WTC11 (cell line): ENCODE data around the gene P2RY12. TPM values are rescaled to one million over a fixed set of nuclear protein-coding genes. Genes with fewer than 3 reads are reported as not detected.
A peak's percentile ranks its signal among the peaks of the same experiment; 100 is the strongest.

ENCODE experiments used
- ATAC-seq: fragments of 200-7000 bp; cut with Tn5 transposase; 2 replicates; pipeline ENCODE4 v1.10.0; 2021; ENCODE audit warnings: mild to moderate bottlenecking, moderate library complexity
- CTCF ChIA-PET: fragments of 300-600 bp; sonication (Branson Sonifier 250); formaldehyde crosslinking; loops from one replicate; lab custom pipeline; 2021; ENCODE audit warnings: antibody characterized with exemption; lab: Charles Lee
- POLR2A ChIA-PET: fragments of 350-600 bp; sonication (Branson Sonifier 250); formaldehyde crosslinking; loops from one replicate; lab custom pipeline; 2021; ENCODE audit warnings: antibody characterized with exemption; lab: Charles Lee
- DNase-seq: peaks from one replicate; pipeline ENCODE4 v3.0.0; 2021; ENCODE audit warnings: low spot score
- H3K27ac Mint-ChIP-seq: 2 replicates; pipeline ENCODE4 v1.8.0; 2021; ENCODE audit warnings: mixed read lengths
- H3K27me3 Mint-ChIP-seq: 2 replicates; pipeline ENCODE4 v1.8.0; 2021; ENCODE audit warnings: low read depth, mild to moderate bottlenecking, moderate library complexity, mixed read lengths
- H3K36me3 Mint-ChIP-seq: 2 replicates; pipeline ENCODE4 v1.8.0; 2021; ENCODE audit warnings: mixed read lengths
- H3K4me1 Mint-ChIP-seq: 2 replicates; pipeline ENCODE4 v1.8.0; 2022; ENCODE audit warnings: mixed read lengths
- H3K4me3 Mint-ChIP-seq: 2 replicates; pipeline ENCODE4 v1.8.0; 2021; ENCODE audit warnings: mild to moderate bottlenecking, moderate library complexity, mixed read lengths
- H3K9me3 Mint-ChIP-seq: 2 replicates; pipeline ENCODE4 v1.8.0; 2021; ENCODE audit warnings: mixed read lengths
- CBFB ChIP-seq: sonication (generic); formaldehyde crosslinking; IDR thresholded peaks from 2 replicates; pipeline ENCODE4 v1.8.1; 2022; ENCODE audit warnings: mild to moderate bottlenecking, low read depth, missing genetic modification reagents
- GTF2I ChIP-seq: fragments of 250-450 bp; sonication (Bioruptor Pico); conservative IDR thresholded peaks from 2 replicates; pipeline ENCODE4 v1.4.0; 2021; ENCODE audit warnings: mild to moderate bottlenecking
- NFYB ChIP-seq: sonication (generic); formaldehyde crosslinking; conservative IDR thresholded peaks from 2 replicates; pipeline ENCODE4 v1.8.0; 2022; ENCODE audit warnings: low read depth, missing genetic modification reagents
- SMAD4 ChIP-seq: sonication (generic); formaldehyde crosslinking; IDR thresholded peaks from 2 replicates; pipeline ENCODE4 v1.8.0; 2022; ENCODE audit warnings: mild to moderate bottlenecking, missing genetic modification reagents
- SP1 ChIP-seq: sonication (generic); formaldehyde crosslinking; conservative IDR thresholded peaks from 2 replicates; pipeline ENCODE4 v1.8.1; 2022; ENCODE audit warnings: missing genetic modification reagents
- TCF7 ChIP-seq: sonication (generic); formaldehyde crosslinking; IDR thresholded peaks from 2 replicates; pipeline ENCODE4 v1.8.0; 2022; ENCODE audit warnings: mild to moderate bottlenecking, low read depth, missing genetic modification reagents, moderate library complexity
- TEAD1 ChIP-seq: sonication (generic); formaldehyde crosslinking; IDR thresholded peaks from 2 replicates; pipeline ENCODE4 v1.8.0; 2022; ENCODE audit warnings: mild to moderate bottlenecking, missing genetic modification reagents
- ZNF219 ChIP-seq: sonication (generic); formaldehyde crosslinking; IDR thresholded peaks from 2 replicates; pipeline ENCODE4 v1.8.0; 2023; ENCODE audit warnings: missing genetic modification reagents, mild to moderate bottlenecking, borderline replicate concordance
- total RNA-seq: library from RNA; stranded (reverse); gene quantifications from 3 replicates; pipeline ENCODE4 v1.2.3, GENCODE V29; 2021
- TF ChIP-seq, protein P1 (sequence below): sonication (generic); formaldehyde crosslinking; IDR thresholded peaks from 2 replicates; pipeline ENCODE4 v1.8.0; 2023; ENCODE audit warnings: missing genetic modification reagents, mild to moderate bottlenecking, borderline replicate concordance
- TF ChIP-seq, protein P2 (sequence below): fragments of 250-450 bp; sonication (Bioruptor Pico); IDR thresholded peaks from 2 replicates; pipeline ENCODE4 v1.9.0; 2021; ENCODE audit warnings: moderate library complexity, mild to moderate bottlenecking, inconsistent platforms, borderline replicate concordance
- TF ChIP-seq, protein P3 (sequence below): sonication (generic); formaldehyde crosslinking; IDR thresholded peaks from 2 replicates; pipeline ENCODE4 v1.8.0; 2022; ENCODE audit warnings: missing genetic modification reagents
- TF ChIP-seq, protein P4 (sequence below): fragments of 250-450 bp; sonication (Bioruptor Pico); IDR thresholded peaks from 2 replicates; pipeline ENCODE4 v2.1.2; 2022; ENCODE audit warnings: mild to moderate bottlenecking, moderate library complexity
- TF ChIP-seq, protein P5 (sequence below): fragments of 250-450 bp; sonication (Bioruptor Pico); IDR thresholded peaks from 2 replicates; pipeline ENCODE4 v1.8.0; 2021; ENCODE audit warnings: mild to moderate bottlenecking
- TF ChIP-seq, protein P6 (sequence below): sonication (generic); formaldehyde crosslinking; IDR thresholded peaks from 2 replicates; pipeline ENCODE4 v1.8.1; 2022; ENCODE audit warnings: low read depth, missing genetic modification reagents, borderline replicate concordance
- TF ChIP-seq, protein P7 (sequence below): sonication (generic); formaldehyde crosslinking; IDR thresholded peaks from 2 replicates; pipeline ENCODE4 v1.8.1; 2022; ENCODE audit warnings: mild to moderate bottlenecking, missing genetic modification reagents, moderate library complexity, borderline replicate concordance

Gene P2RY12
- total RNA-seq, 1 experiment from 2014 or later, result not detected

DNA sequence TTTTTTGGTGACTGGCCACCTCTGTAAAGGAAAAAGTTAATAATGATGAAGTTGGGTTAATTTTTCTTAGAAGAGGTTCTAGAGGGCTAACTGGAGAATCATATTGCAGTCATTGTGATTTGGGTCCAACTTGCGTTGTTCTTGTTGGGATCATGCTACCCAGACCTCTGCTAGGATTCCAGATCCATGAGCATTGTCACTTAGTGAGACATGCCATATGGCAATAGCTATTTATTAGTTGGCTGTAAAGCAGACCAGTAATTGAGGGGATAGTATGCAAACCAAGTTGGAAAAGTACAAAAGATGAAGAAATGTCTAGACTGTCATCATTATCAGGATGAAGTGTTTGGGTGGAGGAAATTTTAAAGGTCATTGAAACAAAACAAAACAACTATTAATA, 30.7 kb upstream of the P2RY12 start:
- H3K27me3 Mint-ChIP-seq, result no peaks in the 10 kb centered on the region
- H3K9me3 Mint-ChIP-seq, result no peaks in the 10 kb centered on the region
- H3K36me3 Mint-ChIP-seq, result peaks cover 20% of the 10 kb centered on the region
- no peak overlapping the region for H3K27ac Mint-ChIP-seq
- TF ChIP-seq, protein P1, sequence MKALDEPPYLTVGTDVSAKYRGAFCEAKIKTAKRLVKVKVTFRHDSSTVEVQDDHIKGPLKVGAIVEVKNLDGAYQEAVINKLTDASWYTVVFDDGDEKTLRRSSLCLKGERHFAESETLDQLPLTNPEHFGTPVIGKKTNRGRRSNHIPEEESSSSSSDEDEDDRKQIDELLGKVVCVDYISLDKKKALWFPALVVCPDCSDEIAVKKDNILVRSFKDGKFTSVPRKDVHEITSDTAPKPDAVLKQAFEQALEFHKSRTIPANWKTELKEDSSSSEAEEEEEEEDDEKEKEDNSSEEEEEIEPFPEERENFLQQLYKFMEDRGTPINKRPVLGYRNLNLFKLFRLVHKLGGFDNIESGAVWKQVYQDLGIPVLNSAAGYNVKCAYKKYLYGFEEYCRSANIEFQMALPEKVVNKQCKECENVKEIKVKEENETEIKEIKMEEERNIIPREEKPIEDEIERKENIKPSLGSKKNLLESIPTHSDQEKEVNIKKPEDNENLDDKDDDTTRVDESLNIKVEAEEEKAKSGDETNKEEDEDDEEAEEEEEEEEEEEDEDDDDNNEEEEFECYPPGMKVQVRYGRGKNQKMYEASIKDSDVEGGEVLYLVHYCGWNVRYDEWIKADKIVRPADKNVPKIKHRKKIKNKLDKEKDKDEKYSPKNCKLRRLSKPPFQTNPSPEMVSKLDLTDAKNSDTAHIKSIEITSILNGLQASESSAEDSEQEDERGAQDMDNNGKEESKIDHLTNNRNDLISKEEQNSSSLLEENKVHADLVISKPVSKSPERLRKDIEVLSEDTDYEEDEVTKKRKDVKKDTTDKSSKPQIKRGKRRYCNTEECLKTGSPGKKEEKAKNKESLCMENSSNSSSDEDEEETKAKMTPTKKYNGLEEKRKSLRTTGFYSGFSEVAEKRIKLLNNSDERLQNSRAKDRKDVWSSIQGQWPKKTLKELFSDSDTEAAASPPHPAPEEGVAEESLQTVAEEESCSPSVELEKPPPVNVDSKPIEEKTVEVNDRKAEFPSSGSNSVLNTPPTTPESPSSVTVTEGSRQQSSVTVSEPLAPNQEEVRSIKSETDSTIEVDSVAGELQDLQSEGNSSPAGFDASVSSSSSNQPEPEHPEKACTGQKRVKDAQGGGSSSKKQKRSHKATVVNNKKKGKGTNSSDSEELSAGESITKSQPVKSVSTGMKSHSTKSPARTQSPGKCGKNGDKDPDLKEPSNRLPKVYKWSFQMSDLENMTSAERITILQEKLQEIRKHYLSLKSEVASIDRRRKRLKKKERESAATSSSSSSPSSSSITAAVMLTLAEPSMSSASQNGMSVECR, result no peak
- TF ChIP-seq SMAD4 (CRISPR knock-in tag) (no peak), GTF2I (CRISPR knock-in tag) (no peak), TEAD1 (CRISPR knock-in tag) (no peak), SP1 (CRISPR knock-in tag) (no peak), CBFB (CRISPR knock-in tag) (no peak)
- TF ChIP-seq, protein P2, sequence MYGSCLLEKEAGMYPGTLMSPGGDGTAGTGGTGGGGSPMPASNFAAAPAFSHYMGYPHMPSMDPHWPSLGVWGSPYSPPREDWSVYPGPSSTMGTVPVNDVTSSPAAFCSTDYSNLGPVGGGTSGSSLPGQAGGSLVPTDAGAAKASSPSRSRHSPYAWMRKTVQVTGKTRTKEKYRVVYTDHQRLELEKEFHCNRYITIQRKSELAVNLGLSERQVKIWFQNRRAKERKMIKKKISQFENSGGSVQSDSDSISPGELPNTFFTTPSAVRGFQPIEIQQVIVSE, result no peak
- TF ChIP-seq, protein P3, sequence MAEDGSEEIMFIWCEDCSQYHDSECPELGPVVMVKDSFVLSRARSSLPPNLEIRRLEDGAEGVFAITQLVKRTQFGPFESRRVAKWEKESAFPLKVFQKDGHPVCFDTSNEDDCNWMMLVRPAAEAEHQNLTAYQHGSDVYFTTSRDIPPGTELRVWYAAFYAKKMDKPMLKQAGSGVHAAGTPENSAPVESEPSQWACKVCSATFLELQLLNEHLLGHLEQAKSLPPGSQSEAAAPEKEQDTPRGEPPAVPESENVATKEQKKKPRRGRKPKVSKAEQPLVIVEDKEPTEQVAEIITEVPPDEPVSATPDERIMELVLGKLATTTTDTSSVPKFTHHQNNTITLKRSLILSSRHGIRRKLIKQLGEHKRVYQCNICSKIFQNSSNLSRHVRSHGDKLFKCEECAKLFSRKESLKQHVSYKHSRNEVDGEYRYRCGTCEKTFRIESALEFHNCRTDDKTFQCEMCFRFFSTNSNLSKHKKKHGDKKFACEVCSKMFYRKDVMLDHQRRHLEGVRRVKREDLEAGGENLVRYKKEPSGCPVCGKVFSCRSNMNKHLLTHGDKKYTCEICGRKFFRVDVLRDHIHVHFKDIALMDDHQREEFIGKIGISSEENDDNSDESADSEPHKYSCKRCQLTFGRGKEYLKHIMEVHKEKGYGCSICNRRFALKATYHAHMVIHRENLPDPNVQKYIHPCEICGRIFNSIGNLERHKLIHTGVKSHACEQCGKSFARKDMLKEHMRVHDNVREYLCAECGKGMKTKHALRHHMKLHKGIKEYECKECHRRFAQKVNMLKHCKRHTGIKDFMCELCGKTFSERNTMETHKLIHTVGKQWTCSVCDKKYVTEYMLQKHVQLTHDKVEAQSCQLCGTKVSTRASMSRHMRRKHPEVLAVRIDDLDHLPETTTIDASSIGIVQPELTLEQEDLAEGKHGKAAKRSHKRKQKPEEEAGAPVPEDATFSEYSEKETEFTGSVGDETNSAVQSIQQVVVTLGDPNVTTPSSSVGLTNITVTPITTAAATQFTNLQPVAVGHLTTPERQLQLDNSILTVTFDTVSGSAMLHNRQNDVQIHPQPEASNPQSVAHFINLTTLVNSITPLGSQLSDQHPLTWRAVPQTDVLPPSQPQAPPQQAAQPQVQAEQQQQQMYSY (CRISPR knock-in tag), result no peak
- TF ChIP-seq, protein P4, sequence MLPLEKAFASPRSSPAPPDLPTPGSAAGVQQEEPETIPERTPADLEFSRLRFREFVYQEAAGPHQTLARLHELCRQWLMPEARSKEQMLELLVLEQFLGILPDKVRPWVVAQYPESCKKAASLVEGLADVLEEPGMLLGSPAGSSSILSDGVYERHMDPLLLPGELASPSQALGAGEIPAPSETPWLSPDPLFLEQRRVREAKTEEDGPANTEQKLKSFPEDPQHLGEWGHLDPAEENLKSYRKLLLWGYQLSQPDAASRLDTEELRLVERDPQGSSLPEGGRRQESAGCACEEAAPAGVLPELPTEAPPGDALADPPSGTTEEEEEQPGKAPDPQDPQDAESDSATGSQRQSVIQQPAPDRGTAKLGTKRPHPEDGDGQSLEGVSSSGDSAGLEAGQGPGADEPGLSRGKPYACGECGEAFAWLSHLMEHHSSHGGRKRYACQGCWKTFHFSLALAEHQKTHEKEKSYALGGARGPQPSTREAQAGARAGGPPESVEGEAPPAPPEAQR (CRISPR knock-in tag), result no peak
- TF ChIP-seq, protein P5, sequence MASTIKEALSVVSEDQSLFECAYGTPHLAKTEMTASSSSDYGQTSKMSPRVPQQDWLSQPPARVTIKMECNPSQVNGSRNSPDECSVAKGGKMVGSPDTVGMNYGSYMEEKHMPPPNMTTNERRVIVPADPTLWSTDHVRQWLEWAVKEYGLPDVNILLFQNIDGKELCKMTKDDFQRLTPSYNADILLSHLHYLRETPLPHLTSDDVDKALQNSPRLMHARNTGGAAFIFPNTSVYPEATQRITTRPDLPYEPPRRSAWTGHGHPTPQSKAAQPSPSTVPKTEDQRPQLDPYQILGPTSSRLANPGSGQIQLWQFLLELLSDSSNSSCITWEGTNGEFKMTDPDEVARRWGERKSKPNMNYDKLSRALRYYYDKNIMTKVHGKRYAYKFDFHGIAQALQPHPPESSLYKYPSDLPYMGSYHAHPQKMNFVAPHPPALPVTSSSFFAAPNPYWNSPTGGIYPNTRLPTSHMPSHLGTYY, result no peak
- TF ChIP-seq, protein P6, sequence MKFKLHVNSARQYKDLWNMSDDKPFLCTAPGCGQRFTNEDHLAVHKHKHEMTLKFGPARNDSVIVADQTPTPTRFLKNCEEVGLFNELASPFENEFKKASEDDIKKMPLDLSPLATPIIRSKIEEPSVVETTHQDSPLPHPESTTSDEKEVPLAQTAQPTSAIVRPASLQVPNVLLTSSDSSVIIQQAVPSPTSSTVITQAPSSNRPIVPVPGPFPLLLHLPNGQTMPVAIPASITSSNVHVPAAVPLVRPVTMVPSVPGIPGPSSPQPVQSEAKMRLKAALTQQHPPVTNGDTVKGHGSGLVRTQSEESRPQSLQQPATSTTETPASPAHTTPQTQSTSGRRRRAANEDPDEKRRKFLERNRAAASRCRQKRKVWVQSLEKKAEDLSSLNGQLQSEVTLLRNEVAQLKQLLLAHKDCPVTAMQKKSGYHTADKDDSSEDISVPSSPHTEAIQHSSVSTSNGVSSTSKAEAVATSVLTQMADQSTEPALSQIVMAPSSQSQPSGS (CRISPR knock-in tag), result no peak
- TF ChIP-seq, all 79 proteins: peak for 0
- Mint-ChIP-seq H3K4me3 (no peak overlapping the region), H3K4me1 (no peaks in the 10 kb centered on the region)
- ChIA-PET POLR2A (no interaction called here), CTCF (no interaction called here)
- DNase-seq (no peak), ATAC-seq (no peak)

DNA sequence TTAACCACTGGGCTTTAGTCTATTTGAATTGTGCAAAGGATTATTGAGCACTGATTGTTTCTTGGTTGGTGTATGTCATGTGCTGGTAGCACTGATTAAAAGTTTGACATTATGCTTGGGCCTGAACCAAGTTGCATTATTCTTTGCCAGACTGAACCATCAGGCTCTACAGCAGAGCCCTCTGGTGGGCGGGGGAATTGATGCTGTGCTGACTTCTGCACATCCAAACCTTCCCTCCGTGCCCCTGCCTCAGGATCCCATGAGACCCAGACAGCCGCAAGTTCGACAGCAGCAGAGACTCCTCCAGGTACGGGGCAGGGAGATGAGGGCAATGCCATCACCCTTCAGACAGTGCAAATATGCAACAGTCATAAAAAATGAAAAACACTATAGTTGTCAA, 28.4 kb upstream of the P2RY12 start:
- Mint-ChIP-seq H3K36me3 (peaks cover 15% of the 10 kb centered on the region), H3K27me3 (no peaks in the 10 kb centered on the region), H3K4me1 (no peaks in the 10 kb centered on the region), H3K27ac (no peak overlapping the region), H3K4me3 (no peak overlapping the region), H3K9me3 (no peaks in the 10 kb centered on the region)
- DNase-seq, result peak; percentile 63
- POLR2A ChIA-PET, result no interaction called here
- CTCF ChIA-PET, result interaction anchor here (0.6 to 1.3 kb wide), 2 partner anchors 34 to 183 kb away, joined by 3 to 4 read pairs; no protein-coding TSS in a partner anchor
- ATAC-seq, result peak; percentile 92
- TF ChIP-seq ZNF219 (CRISPR knock-in tag), result no peak
- no peak for TF ChIP-seq TCF7 (CRISPR knock-in tag)
- TF ChIP-seq, protein P1, result no peak
- no peak for TF ChIP-seq NFYB (CRISPR knock-in tag)
- TF ChIP-seq, protein P7, sequence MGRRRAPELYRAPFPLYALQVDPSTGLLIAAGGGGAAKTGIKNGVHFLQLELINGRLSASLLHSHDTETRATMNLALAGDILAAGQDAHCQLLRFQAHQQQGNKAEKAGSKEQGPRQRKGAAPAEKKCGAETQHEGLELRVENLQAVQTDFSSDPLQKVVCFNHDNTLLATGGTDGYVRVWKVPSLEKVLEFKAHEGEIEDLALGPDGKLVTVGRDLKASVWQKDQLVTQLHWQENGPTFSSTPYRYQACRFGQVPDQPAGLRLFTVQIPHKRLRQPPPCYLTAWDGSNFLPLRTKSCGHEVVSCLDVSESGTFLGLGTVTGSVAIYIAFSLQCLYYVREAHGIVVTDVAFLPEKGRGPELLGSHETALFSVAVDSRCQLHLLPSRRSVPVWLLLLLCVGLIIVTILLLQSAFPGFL (CRISPR knock-in tag), result no peak
